SK-N-SH (cell line): Measurements from ENCODE around the gene ERGIC1.
A peak's percentile ranks its signal among the peaks of the same experiment; 100 is the strongest.

Experiments
- CTCF ChIP-seq: fragments of 200-600 bp; sonication (generic); IDR thresholded peaks from 2 replicates; pipeline ENCODE4 v1.6.1; 2017; ENCODE audit warnings: antibody characterized with exemption, mild to moderate bottlenecking, moderate library complexity
- JUND ChIP-seq: IDR thresholded peaks from 2 replicates; pipeline ENCODE4 v1.4.0; 2012
- POLR2AphosphoS5 ChIP-seq: IDR thresholded peaks from 2 replicates; pipeline ENCODE4 v1.6.1; 2012; ENCODE audit warnings: low read depth, low read length
- SIN3A ChIP-seq: IDR thresholded peaks from 2 replicates; pipeline ENCODE4 v1.6.1; 2012; ENCODE audit warnings: low read depth, mild to moderate bottlenecking, low read length, moderate library complexity, borderline replicate concordance
- SMC3 ChIP-seq: IDR thresholded peaks from 2 replicates; pipeline ENCODE4 v1.6.1; 2012; ENCODE audit warnings: low read depth, low read length, improper control_type of control experiment
- TCF12 ChIP-seq: IDR thresholded peaks from 2 replicates; pipeline ENCODE4 v1.4.0; 2012
- USF2 ChIP-seq: fragments of 150-350 bp; IDR thresholded peaks from 2 replicates; pipeline ENCODE4 v1.6.1; 2017; ENCODE audit warnings: antibody characterized with exemption, low read length, low read depth, borderline replicate concordance
- YY1 ChIP-seq: IDR thresholded peaks from 2 replicates; pipeline ENCODE4 v1.4.0; 2012; ENCODE audit warnings: low read depth, mild to moderate bottlenecking
- ZBTB33 ChIP-seq: IDR thresholded peaks from 2 replicates; pipeline ENCODE4 v1.4.0; 2012; ENCODE audit warnings: low read depth, borderline replicate concordance

- TF ChIP-seq YY1 (no peak), CTCF (no peak), SIN3A (no peak), ZBTB33 (no peak), JUND (0 out of 2 replicates have a peak, but pooled peaks have one; percentile 8), POLR2AphosphoS5 (no peak), USF2 (no peak), TCF12 (peak; percentile 30; the same call in 1 of the 2 replicates), SMC3 (no peak)
These were observed 38.6 kb upstream of the ERGIC1 start for GRCh38 chr5:172795318-172795977.
